GM12892 (cell line): Measurements from ENCODE around the gene PPP2R2B.

Experiments used
- POLR2A ChIP-seq: IDR thresholded peaks from 2 replicates; pipeline ENCODE4 v1.6.1; 2011; ENCODE audit warnings: low read depth, low read length, control low read depth
- POLR2AphosphoS5 ChIP-seq: IDR thresholded peaks from 2 replicates; pipeline ENCODE4 v1.6.1; 2011; ENCODE audit warnings: low read depth, low read length, control low read depth

- TF ChIP-seq POLR2AphosphoS5 (no peak), POLR2A (no peak)
Observed at GRCh38 chr5:146758938-146759337, 119.6 kb downstream of the PPP2R2B start.
